Stimulated activated CD8-positive, alpha-beta memory T cell treated with anti-CD3 and anti-CD28 coated beads, Interleukin-4, amount 100 ng/mL, for 24 hours (primary cell): ENCODE data around the gene ABI2.
"Not testable (repeated sequence)": the region's sequence is repeated elsewhere in the genome, so short reads cannot be mapped to it uniquely, and the experiment has no call there.

Source experiments
- DNase-seq: peaks from one replicate; pipeline ENCODE4 v3.0.0-alpha.2; 2020; ENCODE audit warnings: low read depth

Gene ABI2

DNA sequence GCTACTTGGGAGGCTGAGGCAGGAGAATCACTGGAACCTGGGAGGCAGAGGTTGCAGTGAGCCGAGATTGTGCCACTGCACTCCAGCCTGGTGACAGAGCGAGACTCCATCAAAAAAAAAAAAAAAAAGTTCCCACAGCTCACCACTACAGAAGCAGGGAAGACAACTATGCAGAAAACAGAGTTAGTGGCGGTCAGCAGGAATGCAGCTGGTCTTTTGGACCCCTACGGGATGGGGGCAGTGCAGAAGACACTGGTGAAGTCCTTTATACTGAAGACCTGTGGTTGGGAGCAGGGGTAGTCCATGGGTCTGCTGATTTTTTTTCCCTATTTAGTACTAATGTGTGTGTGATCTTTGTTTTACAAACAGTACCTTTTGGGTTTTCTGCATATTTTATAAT, 101.4 kb downstream of the ABI2 start:
- DNase-seq = not testable (repeated sequence)

DNA sequence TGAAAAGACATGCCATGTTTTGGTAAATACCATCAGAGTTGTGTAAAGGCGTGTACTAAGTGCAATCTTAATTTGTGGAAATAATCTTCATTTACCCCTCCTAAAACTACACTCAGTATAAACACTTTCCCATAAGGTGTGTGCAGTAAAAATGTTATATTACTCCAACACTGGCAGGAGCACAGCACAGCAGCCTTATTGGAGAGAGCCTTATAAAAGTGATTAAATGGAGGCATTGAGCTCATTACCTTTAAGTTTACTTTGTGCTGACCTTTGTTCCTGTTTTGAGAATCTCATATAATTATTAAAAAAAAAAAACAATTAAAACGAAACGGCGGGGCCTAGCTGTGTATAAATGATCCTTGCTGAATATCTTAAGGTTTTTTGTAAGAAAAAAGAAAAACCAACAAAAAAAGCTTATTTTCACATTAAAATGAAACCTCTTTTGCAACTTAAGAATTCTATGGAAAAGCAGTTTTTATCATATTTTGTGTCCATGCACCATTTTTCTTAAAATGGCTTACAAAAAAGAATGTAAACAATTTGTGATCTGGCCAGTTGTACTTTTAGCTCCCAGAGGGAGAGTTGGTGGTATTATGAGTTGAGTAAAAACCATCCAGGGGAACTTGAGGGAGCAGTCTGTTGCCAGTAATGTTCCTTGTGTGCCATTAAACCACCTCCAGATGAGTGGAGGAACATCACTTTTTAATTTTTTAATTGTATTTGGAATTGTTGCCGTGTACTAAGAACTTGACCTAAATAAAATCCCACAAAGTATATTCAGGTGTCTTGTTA, 103.4 kb downstream of the ABI2 start:
- DNase-seq = no peak

DNA sequence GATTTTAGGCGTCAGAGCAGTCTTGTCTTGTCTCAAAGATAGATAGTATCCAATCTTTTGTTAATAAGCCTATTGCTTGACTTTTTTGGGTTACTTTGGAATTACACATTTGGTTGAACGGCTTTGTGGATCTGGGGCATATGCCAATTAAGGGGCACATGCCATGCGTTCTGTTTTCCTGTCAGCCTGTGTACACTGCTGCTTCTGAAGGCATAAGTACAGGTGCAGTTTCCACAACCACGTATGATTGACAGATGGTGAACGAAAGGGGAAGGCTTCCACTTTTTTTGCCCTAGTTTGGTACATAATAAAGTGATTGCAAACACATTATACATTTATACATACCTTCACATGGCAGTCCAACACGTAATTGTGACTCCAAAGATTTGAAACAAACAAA, 104.6 kb downstream of the ABI2 start:
- DNase-seq = no peak

DNA sequence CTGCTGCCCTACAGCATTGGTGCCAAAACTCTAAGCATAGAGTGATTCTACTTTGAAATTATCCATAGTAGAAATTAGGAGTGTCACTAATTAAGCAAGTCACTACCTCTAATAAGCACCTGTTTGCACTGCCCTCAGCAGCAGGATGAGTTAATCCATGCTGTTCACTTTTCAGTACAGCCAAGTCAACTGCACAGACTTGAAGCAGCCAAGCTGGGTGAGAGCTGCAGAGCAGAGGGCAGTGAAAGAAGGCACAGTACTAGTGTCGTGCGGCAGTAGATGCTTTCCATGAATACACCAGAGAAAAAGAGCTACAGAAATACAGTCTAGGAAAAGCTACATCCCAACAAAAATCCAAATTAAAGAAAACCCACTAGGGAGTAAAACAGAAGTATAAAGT, 108.3 kb downstream of the ABI2 start:
- DNase-seq = no peak

DNA sequence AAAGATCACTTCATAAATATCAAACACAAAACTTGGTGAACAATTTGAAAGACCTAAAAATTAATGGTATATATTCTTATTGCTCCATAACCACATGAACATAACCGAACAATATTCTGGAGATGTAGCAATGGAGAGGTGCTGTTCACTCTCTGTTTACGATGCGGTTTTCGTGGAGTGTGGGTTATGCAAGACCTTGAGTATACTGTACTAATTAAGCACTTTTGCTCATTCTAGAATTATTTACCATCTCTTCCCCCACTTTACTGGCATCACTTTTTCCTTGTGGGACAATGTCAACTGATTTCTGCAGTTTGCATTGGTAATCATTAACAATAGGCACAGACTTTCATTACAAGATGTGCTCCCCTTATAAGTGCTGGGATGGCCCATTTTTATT, 109.3 kb downstream of the ABI2 start:
- no peak for DNase-seq

DNA sequence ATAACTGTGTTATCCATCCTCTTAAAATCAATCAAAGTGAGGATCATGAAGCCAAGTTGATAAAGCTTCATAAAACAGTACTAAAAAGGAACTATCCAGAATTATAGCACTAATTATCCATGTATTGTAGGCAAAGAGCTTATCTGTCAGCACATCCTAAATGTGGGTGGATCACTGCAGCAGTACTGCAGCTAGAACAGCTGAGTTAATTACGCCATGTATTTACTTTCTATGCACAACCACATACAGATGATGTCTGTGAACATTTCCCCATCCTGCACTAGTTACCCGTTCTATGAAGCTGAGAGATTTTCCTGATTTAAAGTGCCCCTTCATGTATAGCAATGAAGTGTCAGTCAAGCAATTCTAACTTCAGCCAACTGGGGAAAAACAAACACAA, 110.3 kb downstream of the ABI2 start:
- no peak for DNase-seq

DNA sequence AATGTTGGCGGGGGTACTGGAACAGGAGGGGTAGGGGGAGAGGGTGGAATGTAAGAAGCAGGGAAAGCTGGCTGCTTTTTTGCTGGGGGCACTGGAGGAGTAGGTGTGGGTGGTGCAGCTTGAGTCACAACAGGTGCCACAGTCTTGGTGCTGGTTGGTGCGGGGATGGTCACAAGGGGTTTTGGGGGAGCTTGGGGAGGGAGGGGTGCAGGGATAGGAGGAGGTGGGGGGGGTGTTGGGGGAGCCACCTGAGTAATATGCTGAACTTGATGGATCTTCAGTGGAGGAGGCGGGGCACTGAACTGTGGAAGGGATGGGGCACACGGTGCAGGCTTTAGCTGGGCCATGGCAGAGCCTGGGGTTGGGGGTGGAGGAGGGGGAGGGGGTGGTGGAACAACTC, 112.5 kb downstream of the ABI2 start:
- no peak for DNase-seq

DNA sequence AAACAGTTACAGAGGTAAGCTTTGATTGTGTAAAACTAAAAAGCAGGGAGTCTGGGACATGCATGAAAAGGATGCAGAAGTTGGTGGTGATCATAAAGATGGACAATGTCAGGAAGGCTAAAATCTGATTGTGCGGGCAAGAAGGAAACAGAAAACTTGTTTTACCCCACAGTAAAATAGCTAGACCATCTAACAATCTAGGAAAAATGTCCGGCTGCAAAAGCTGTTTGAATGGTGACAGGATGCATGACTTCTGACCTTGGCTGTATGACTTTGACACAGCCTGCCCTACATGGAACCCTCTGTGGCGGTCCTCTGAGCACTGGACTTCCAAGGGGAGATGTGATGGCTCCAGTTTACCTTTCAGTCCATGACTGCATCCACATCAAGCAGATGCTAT, 113.3 kb downstream of the ABI2 start:
- DNase-seq = no peak

DNA sequence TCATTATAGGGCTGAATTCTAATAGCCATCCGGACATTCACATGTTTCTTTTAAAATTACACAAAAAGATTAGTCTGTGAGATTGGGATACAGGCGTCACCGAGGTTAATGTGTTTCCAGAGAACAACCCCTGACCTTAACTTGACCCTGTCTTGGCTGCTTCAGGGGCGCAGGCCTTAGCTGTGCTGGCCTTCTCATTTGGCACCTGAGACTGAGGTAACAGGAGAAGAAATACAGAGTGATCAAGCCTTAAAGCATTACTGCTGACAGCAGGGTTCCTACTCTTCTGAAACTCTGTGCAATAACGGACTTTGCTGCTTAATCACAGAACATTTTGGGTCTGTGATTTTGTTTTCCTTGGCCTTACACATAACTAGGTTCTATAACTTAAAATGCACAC, 114.3 kb downstream of the ABI2 start:
- no peak for DNase-seq

DNA sequence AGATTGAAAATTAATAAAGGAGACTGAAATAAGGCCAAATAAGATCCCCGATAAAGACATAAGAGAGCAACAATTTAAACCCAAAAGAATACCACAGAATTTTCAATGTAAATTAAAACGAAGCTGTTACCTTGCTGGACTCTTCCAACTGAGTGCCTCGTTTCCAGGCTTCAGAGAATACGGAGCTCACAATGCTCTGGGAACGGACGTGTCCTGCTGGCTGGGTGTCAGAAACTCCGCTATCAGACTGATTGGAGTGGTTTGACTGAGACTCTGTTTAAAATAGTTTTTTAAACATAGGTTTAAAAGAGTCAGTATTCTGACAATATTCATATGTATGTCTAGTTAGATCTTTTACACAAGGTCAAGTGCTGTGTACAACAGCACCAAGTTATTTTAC, 116.5 kb downstream of the ABI2 start:
- DNase-seq = no peak

DNA sequence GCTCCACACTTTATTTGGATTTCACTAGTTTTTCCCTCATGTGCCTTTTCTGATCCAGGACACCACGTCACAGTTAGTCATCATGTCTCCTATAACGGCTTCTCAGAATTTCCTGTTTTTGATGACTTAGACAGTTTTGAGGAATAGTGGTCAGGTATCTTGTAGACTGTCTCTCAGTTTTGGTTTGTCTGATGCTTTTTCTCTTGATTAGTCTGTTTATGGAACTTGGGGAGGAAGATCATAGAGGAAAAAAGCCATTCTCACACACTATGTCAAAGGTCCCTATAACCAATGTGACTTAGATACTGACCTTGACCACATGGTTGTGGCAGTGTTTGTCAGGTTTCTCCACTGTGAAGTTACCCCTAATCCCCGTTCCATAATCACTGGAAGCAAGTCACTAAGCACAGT, 117.9 kb downstream of the ABI2 start:
- no peak for DNase-seq

DNA sequence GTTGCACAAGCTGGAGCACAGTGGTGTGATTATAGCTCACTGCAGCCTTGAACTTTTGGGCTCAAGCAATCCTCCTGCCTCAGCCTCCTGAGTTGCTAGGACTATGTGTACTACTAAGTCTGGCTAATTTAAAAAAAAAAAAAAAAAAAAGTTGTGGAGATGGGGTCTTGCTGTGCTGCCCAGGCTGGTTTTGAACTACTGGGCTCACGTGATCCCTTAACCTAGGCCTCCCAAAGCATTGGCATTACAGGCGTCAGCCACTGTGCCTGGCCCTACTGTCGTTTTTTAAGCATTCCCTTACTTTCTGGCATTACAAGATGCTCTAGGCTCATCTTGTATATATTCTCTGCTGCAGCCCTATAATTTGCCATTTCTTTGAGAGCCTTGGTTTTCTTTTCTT, 118.6 kb downstream of the ABI2 start:
- DNase-seq = no peak

DNA sequence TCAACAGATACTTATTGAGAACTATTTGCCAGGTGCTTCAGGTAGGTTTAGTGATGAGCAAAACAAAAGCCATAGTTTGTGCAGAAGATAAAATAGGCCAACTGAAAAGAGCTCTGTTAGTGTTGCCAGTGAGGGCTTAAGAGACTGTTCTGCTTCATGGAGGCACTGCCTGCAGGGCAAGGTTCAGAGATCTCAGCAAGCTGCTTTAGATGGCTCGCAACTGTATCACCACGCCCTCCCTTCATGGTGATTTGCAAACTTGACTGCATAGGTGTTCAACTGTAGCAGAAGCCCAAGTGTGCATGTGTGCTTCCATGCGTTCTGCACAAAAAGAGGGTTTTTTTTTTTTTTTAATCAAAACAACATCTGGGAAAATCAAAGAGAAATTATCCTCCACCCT, 122.4 kb downstream of the ABI2 start:
- no peak for DNase-seq

DNA sequence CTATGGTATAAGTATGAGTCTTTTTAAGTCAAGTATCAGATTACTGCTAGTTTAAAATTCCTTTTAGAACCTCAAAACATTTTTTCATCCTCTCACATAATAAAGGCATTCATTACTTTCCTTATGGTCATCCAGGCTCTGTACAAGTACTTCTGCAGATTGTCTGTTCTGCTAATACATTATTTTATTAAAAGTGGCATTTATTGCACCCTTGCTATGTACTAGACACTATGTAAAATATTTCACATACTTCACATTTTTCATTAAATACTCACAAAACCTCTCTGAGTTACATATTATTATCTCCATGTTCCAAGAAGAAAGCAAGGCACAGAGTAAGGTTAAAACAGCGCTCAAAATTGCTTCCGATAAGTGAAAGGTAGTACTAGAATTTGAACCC, 122.8 kb downstream of the ABI2 start:
- DNase-seq = no peak

DNA sequence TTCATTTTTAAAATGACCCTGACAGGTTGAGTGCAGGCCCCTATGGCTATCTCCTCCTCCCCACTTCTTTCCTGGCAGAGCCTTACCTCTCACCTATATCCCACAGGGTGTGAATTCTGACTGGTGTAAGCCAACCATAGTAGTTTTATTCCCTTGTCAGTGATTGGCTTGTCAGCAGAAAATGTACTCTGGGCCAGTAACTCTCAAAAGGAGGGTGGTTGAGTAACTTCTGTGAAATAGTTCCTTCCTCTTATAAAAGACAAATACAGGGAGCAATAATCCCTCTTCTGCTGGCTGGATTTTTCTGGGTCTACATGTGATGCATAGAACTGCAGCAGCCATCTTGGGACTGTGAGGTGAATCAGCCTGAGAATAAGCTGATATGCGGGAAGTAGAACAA, 123.5 kb downstream of the ABI2 start:
- DNase-seq = no peak

DNA sequence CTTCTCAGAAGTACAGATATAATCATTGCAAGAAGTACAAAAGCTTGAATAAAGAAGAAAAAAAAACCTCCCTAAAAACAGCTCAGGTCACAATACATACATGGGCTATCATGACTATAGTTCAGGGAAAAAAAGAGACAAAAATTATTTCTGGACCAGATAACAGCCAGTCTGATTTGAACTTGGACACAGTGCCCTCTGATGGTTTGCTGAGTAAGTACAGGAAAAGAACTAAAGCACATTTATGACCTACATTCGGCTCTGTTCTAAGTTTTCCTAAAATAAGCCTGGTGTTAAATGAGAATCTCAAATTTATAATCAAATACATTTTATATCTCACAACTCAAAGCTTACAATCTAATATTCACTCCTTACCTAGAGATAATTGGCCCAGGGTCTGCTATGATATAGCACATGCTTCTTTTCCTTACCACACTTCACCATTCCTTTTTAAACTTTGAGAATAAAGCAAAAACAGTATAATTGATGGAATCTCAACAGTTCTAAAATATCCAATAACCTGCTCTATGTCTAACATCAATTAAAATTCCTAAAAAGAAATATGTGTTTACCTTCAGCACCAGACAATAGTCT, 125.8 kb downstream of the ABI2 start:
- no peak for DNase-seq

DNA sequence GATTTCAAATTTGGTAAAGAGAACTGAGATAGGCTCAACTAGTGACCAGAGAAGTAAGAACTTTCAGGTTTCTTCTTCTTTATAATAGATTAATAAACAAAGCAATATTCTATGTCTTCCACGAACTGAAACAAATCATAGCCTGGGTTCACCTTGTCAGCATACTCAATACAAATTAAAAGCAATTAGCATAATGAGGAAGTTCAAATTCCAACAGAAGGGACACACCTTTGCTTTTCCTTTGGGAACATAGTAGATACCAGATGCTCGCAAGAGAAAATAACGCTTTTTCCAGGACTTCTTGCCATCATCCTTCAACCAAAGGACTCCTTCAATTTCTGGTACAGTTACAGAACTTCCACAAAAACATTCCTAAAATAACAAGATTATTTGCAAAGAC, 127.0 kb downstream of the ABI2 start:
- no peak for DNase-seq

DNA sequence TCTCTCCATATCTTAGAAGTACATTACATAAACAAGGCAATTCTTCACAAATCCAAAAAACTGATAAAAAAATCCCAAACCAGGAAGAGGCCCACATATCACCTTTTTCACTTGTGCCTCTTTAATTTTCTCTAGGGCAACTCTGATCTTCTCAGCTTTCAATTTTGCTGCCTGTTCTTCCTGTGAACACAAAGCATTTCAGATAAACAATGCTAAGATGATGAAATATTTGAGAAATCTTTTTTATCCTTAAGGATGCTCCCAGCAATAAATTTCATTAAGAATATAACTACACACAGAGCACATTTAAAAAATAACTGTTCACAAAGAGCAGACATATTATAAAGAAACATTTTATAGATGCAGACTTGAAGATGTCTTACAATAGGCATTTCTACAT, 133.6 kb downstream of the ABI2 start:
- DNase-seq = no peak

DNA sequence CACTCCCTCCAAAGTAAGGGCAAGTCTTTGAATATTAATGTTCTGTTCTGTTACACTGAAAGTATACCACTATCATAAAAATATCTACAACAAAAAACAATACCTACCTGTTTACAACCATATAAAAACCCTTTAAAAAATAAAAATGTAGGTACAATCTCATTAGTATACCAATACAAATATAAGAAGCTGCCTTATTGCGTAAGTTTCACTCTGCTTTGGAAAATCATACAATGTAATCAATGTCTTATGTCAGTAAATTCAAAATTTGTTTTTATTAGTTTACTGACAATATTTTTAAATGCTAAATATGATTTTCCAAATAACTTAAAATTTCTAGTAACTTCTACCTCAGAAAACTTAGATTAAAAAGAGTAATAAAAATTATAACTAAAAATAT, 134.1 kb downstream of the ABI2 start:
- no peak for DNase-seq

DNA sequence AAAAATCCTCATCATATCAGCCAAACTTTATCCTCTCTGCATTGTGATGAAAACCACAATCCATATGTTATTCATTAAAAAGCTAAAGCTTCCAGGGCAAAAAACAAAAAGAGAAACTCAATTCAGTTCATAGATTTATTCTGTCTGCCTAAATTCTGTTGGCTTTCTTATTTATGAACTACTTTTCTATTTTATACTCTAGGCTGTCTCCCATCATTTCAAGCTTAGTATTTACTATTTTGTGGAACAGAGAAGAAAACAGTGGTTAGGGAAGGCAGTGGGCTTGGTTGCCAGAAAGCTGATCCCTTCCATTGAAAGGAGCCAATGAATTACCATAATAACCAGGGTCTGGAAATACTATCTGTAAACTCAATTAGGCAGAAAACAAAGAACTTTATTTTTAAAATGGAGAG, 135.1 kb downstream of the ABI2 start:
- DNase-seq = no peak

DNA sequence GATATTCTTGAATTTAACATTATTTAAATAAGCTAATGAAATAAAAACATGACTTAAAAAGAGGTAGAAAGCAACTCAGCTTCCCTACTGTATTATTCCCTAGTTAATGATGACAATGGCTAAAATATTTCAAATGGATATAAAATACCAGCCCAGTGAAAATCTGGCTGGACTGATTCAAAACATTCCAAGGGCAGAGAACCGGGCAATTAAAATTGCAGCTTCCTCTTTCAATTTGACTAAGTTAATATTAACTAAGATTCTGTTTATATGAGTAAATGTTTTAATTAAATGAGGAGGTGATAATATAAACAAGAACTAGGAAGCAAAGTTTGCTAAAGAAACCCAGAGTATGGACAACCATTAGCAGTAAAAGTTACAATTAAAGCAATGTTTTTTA, 141.4 kb downstream of the ABI2 start:
- DNase-seq = no peak

DNA sequence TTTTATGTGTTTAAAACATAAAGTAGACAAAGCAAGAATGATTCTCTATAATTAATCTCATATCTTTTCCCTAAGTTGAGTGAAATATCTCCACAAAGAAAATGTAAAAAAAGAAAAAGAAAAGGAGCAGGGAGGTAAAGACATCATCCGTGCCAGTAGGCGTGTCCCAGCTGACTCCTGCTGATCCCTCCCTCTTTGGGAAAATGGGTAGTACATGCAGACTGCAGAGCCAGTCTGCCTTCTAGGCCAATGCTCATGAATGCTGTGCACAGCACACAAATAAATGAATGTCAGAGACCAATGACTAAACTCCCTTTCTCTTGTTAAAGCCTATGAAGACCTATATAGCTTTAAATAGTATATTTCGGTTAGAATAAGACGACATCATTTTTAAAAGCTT, 142.2 kb downstream of the ABI2 start:
- no peak for DNase-seq

DNA sequence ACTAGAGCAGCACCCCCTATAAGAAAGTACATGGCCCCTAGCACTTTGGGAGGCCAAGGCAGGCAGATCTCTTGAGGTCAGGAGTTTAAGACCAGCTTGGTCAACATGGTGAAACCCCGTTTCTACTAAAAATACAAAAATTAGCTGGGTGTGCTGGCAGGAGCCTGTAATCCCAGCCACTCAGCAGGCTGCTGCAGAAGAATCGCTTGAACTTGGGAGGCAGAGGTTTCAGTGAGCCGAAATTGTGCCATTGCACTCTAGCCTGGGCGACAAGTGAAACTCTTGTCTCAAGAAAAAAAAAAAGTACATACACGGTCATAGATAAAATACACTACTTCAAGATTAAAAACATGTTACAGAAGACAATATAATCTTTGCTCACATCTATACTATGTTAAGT, 143.1 kb downstream of the ABI2 start:
- no peak for DNase-seq

DNA sequence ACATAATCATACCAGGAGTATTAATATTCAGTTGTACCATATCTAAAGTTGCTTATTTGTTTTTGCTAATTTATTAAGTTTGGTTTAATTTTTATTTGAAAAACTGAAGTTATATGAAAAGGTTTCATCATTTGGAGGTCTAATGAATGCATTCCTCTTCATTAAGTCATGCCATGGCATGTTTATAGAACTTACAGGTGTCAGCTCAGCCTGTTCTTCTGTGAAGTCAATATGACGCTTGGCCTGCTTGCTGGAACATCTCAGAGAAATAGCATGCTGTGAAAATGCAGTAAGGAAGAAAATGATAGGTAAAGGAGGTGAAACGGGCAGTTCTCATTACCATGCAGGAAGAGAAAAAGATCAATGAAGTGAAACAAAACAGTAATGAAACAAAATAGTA, 148.7 kb downstream of the ABI2 start:
- no peak for DNase-seq
